T-helper 22 cell (primary cell): ENCODE results near the gene POLR3E.
"Not testable (repeated sequence)": the region's sequence is repeated elsewhere in the genome, so short reads cannot be mapped to it uniquely, and the experiment has no call there.

Experiments used
- DNase-seq: peaks from one replicate; pipeline ENCODE4 v3.0.0-alpha.2; 2020; ENCODE audit warnings: low read depth

The POLR3E gene

DNA sequence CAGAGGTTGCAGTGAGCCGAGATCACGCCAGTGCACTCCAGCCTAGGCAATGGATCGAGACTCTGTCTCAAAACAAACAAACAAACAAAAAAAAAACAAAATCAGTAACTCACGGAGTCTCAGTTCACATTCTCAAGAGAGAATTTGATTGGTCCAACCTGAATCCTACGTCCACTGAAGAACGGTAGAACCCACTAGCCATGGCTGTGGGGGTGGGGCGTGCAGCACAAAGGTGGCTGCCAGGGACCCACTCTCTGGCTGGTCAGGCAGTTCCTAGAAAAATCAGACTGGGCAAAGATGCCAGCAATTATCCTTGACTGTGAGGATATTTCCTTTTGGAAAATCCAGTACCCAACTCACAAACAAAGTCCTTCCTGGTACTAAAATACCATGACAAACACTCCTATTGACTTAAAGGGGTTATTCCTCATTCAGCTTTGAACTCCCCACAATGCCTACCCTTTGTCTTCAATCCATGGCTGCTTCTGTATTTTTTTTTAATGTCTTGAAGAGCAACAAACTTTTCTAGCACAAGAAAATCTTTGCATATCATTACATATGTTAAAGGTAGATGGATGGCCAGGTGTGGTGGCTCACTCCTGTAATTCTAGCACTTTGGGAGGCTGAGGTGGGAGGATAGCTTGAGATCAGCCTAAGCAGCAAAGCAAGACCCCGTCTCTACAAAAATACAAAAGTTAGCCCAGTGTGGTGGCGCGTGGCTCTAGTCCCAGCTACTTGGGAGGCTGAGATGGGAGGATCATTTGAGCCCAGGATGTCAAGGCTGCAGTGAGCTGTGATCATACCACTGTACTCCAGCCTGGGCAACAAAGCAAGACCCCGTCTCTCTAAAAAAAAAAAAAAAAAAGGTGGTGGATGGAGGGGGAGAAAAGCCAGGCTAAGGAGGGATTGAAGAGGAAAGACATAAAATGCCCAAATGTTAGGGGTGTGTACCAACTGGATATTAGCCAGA is 3.8 kb upstream of the POLR3E start:
- no peak for DNase-seq

DNA sequence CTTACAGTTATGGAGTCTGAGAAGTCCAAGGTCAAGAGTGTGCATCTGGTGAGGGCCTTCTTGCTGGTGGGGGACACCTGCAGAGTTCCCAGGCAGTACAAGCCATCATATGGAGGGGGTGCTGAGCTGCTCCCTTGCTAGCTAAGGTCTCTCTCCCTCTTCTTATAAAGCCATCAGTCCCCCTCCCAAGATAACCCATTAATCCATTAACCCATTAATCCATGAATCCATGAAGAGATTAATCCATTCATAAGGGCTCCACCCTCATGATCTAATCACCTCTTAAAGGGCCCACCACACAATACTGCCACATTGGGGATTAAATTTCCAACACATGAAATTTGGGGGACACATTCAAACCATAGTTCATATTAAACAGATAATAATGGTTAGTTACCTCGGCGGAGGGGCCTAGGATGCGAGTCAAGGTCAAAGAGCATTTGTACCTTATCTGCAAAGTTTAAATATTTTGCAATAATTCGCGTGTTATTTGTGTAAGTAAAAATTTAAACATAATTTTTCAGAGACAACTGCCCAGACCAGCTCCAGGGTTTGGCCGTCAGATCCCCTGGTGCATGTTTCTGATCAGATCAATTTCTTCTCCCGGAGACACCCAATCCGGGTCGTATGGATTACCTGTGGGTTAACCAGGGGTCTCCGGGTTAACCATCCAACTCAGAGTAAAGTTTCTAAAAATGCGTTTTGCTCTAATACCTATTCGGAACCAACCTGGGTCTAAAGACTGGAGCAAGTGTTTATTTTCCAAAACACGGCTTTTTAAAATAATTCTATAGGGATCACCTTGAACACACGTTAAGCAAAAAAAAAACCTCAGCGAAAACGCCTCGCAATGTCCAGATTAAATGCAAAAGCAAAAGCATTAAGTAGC is 740 bp upstream of the POLR3E start:
- DNase-seq: no peak

DNA sequence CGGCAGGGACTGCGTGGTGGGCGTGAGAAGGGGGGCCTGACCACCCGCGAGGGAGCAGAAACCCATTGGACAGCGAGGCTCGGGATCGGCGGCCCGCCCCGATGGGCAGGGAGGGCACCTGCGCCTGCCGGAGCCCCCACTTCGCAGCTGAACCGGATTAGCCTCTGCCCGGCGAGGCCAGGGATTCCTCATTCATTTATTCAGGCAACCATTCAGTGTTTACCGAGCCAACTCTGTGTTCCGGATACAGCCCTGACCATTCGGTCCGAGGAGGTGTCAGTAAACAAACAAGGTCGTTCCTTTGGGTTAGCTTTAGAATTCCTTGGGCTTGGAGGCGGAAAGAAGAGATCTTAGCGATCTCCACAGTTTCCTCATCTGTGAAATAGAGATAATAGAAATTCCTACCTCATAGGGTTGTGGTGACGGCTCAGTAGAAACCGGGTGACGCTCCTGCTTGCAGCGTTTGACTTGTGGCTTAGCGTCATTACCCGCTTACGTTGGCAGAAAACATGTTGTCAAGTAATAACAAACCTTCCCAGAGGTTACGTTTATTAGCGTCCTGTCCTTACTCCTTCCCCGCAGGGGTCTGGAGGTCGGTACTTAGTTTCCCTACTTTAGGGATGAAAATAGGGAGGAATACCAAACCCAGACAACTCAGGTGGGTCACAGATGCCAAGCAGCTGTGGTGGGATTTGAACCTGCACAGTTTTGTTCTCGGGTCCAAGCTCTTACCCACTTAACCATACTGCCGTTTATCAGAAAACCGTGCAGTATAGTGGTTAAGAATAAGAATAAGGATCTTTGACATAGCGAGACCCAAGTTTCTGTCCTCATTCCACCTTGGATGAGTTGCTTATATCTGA is 893 bp downstream of the POLR3E start:
- peak; percentile 67 for DNase-seq

GRCh38 chr16:22299036-22299435 is 1.8 kb downstream of the POLR3E start:
- DNase-seq: no peak

DNA sequence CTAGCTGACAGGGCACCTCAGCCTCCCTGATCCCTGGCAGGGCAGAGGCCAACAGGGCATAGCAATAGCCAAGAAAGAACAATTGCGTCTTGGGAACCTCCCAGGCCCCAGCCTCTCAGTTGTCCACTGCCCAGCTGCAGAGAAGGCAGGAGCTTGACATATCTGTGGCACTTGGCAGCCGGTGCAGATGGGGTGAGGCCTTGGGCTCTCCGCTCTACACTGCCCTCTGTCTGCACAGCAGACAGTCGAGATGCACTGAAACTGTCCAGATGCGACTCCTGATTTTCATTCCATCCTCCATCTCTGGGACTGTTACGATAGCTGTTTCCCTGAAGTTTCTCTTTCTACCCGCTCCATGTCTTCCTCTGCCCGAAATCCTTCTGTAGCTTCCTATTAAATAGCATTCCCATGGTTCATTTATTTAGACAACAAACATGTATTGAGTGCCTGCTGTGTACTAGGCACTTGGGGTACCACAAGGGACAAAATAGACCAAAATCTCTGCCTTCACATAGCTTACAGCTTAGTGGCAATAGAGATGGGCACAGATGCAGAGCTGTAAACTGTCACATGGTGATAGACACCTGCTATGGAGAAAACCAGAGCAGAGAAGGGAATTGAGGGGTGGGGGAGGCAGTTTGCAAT is 3.3 kb downstream of the POLR3E start:
- no peak for DNase-seq

DNA sequence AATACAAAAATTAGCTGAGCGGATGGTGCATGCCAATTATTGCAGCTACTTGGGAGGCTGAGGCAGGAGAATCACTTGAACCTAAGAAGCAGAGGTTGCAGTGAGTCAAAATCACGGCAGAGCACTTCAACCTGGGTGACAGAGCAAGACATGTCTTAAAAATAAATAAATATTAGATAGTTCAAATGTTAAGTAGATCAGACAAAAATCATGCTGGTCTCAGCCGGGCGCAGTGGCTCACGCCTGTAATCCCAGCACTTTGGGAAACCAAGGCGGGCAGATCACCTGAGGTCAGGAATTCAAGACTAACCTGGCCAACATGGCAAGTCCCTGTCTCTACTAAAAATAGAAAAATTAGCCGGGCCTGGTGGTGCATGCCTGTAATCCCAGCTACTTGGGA is 4.2 kb downstream of the POLR3E start:
- not testable (repeated sequence) for DNase-seq

DNA sequence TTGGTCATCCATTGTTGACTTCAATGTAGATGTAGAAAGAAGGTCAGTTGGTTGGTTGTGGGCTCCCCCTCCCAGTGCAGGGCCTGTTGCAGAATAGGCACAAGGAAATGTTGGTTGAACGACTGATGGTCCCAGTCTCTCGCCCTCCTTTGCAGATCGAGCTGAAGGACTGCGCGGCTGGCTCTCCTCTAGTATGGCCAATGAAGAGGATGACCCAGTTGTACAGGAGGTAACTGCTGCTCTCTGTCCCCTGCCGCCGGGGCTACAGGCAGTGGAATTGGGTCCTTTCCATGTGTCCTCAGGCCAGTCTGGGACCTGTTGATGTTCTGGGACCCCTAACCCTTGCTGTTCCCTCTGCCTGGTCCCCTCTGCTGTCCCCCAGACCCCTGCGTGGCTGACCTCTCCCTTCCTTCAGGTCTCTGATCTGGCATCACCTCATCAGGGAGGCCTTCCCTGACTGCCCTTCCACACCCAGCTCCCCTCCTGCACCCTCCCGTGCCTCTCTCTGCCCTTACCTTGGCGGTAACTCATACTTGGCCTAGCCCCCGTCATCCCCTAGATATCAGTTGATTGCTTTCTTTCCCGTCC is 5.7 kb downstream of the POLR3E start:
- no peak for DNase-seq

DNA sequence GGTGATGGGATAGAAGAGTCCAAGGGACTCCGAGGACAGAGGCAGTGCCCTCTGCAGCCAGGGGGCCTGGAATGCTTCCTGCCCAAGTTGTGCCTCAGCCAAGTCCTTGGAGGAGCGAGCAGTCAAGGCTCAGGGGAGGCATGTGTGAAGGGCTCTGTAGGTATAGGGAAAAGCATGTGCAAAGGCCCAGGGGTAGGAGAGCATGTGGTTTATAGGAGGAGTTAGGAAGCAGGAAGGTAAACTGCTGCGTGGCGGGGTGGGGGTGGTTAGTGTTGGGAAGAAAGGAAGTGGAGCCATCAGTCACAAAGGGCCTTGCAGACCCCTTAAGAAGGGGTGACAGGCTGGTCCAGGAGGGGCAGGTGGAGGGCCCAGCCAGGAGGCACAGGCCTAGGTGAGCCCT is 7.2 kb downstream of the POLR3E start:
- DNase-seq: no peak

GRCh38 chr16:22306788-22307187 is 9.6 kb downstream of the POLR3E start:
- no peak for DNase-seq

DNA sequence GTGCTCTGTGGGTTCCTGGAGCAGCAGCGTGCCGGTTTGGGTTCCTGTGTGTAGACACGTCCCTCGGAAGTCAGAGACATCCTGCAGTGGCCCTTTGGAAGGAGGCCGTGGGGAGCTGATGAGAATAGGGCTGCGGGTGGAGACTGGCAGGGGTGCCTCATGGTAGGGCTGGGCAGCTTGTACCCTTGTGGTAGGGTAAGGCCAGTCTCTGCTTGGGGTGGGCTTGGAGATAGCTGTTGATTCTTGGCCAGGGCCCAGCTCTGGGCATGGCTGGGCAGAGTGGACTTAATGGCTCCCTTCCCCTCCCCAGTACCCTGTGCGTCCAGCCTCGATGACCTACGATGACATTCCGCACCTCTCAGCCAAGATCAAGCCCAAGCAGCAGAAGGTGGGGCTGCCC is 10.6 kb downstream of the POLR3E start:
- DNase-seq: no peak

- DNase-seq: no peak
These were observed 11.8 kb downstream of the POLR3E start for GRCh38 chr16:22308824-22309520.

- no peak for DNase-seq
These were observed 14.3 kb downstream of the POLR3E start for GRCh38 chr16:22311520-22311919.

DNA sequence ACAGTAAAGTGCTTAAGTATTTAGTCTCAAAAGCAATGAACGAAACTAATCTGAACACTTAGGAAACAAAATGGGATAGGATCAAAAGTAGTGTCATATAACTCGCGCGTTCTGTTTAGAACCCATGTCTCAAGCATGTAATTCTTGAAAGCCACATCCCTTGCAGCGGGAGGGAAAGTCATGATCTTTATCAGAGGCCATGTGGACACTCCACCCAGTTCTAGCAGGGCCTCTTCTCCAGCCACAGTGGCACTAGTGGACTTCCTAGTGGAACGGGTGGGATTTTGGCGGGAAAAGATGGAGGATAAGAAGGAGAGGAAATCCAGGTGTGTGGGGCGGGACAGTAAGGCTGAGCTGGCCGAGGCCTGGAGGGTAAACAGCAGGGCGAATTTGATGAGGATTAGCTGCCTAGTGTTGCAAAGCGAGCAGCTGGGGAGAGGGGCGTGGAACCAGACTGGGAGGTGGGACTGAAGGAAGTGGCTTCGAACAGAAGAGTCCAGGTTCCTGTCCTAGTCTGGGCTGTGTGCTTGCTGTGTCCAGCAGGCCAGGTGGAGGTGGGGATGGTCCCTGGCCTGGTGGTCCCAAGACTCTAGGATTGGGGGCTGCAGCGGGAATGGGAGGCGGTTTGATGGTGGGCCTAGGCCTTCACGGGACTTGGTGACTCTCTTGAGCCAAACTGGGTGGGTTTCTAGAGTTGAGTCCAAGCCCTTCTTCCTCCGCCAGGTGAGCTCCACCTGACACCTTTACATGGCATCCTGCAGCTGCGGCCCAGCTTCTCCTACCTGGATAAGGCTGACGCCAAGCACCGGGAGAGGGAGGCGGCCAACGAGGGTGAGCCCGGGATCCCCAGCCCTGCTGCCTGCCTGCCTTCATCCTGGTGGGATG is 15.9 kb downstream of the POLR3E start:
- DNase-seq: no peak

DNA sequence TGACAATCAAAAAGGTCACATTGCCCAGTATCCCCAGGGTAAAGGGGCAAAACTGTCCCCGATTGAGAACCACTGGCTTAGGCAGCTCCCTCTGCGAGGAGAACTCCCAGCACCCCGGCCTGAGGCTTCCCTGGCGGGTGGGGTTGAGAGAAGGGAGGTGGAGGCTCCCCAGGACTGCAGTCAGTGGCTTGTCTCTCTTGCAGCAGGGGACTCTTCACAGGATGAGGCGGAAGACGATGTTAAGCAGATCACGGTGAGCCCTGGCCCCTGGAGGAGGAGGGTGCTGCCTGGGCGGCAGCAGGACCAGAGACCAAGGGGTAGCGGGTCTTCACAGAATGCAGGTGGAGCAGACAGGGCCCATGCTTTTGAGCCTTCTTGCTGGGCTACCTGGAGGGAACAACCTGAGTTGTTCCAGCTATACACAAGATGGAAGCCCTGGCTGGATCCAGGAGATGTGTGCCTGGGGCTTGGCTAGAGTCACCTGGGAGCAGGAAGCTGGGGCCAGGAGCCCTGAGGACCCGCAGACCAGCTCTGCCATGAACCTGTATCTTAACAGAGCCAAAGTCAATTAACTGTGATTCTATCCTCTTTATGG is 16.8 kb downstream of the POLR3E start:
- no peak for DNase-seq

GRCh38 chr16:22314661-22315626 is 17.7 kb downstream of the POLR3E start:
- DNase-seq: no peak

DNA sequence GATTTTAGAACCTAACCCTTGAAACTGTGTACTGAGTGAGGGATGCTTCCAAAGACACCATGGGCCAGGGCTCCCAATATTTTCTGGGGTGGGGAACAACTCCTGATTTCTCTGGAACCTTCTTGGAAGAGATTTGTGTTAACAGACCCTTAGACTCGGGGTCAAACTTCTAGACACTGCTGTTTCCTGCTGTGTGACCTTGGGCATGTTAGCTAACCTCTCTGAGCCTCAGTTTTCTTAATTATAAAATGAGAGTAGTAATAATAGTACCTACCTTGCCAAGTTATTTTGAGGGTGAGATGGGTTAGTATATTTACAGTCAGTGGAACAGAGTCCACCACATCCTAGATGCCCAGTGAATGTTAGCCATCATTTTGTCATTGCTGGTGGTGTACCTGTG is 18.8 kb downstream of the POLR3E start:
- DNase-seq: no peak

- no peak for DNase-seq
These were observed 19.2 kb downstream of the POLR3E start for GRCh38 chr16:22316411-22316811.
